NOMO-1 (cell line): Measurements from ENCODE around the gene FBXW10.
"Not testable (repeated sequence)": the region's sequence is repeated elsewhere in the genome, so short reads cannot be mapped to it uniquely, and the experiment has no call there.

Source experiments
- DNase-seq, 2 experiments: peaks; one replicate each; lab custom pipeline; 2025; ENCODE audit not compliant: unreplicated experiment in 2 of 2; lab: John Stamatoyannopoulos, UW

Gene FBXW10

DNA sequence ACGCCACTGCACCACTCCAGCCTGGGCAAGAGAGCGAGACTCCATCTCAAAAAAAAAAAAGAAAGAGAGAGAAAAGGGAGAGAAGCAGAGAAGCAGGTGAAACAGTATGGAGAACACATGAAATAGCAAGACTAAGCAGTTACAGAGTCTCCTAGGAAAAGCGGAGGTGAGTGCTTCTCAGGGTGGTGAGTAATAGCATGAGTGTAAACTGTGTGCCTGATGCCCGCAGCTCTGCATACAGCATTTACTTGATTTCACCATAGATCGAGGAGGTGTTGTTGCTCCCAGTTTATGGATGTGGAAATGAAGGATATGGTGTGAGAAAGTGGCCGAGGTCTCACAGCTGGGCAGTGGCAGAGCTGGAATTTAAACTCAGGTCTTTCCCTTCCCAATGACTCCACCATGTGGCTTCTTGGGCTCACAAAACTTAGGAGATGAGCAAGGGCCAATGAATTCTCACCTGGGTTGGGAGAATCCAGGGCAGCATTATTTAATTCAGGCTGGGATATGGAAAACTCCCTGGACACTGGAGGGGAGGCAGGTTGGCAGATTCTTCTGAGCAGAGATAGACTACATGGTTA lies 10.1 kb downstream of the FBXW10 start:
- DNase-seq, result not testable (repeated sequence)

GRCh38 chr17:18755969-18756368 lies 12.1 kb downstream of the FBXW10 start:
- not testable (repeated sequence) for DNase-seq

DNA sequence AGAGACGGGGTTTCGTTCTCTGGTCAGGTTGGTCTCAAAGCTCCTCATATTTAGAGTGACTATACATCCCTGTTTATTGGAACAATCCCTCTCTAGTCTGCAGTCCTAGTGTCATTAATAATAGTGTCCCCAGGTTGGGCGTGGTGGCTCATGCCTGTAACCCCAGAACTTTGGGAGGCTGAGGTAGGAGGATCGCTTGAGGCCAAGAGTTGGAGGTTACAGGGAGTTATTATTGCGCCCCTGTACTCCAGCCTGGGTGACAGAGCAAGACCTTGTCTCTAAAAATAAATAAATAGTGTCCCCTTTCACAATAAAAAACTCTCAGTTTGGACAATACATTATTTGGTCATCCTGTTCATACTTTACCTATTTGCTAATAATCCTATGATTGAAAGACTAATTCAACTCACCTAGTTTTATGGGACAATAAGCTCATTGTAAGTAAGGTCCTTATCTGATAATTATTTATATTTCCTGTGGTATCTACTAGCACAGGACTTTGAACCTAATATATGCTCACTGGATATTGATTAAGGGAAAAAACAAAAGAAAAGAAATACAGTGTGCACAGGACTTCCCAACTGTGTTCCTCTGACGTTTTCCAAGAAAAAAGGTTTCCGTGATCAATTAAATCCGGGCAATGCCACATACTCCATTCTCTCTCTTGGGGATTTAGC lies 13.7 kb downstream of the FBXW10 start:
- DNase-seq, result not testable (repeated sequence)

DNA sequence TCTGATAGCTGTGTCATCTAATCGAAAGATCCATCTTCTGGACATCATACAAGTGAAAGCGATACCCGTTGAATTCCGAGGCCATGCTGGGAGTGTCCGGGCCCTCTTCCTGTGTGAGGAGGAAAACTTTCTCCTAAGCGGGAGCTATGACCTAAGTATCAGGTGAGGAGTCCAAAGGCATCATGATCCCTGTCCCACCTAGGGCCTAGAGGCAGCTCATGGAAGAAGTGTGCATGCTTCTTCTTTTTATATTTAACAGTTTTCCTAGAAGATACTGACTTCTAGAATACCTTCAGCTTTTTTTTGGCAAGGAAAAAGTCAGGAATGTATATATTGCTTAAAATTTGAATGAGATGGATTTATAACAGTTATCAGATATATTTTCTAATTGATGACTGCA lies 14.5 kb downstream of the FBXW10 start:
- not testable (repeated sequence) for DNase-seq

- DNase-seq, result not testable (repeated sequence)
Observed at GRCh38 chr17:18760221-18760620, 16.4 kb downstream of the FBXW10 start.

- DNase-seq, result not testable (repeated sequence)
Observed at GRCh38 chr17:18770572-18770971, 26.7 kb downstream of the FBXW10 start.

DNA sequence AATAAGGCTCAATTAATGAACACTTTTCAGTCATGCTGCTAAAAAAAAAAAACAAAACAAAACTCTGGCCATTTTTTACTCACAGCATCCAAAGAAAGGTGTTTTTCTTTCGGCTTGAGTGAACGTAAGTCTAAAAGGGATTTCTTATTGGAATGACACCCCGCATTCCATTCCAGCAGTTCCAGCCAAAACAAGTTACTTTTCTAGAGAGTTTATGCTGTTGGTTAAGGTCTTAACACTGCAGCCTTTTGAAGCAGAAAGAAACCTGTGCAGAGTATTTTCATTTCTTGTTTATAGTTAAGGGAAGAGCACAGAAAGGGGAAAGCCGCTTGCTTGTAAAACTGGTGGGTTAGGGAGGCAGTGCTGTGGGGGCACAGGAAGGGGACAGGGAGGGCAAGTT lies 27.2 kb downstream of the FBXW10 start:
- not testable (repeated sequence) for DNase-seq

DNA sequence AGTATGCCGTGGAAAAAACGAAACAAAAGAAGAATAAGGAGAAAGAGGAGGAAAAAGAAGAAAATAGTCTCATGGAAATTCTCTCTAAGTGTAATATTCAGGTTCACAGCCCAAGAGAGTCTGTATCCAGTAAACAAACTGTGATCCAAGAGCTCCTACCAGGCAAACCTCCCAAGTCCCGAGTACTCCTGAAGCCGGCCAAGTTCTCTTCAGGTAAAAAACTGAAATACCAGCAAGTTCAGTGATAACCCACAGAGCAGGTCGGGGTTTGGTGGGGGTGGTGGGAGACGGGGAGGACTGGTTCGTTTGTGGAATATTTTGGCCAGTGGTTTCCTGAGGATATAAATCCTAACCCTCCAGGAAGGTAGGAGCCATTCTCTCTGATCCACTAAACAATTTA lies 28.6 kb downstream of the FBXW10 start:
- DNase-seq, result no peak

GRCh38 chr17:18780991-18781718 lies 37.3 kb downstream of the FBXW10 start, which contains the start of gene TVP23B:
Gene TVP23B, plus strand, starts transcription at chr17:18781183. Its CDS starts 111 bp downstream, at chr17:18781294.
- peak; percentile 92 to 93 for DNase-seq

DNA sequence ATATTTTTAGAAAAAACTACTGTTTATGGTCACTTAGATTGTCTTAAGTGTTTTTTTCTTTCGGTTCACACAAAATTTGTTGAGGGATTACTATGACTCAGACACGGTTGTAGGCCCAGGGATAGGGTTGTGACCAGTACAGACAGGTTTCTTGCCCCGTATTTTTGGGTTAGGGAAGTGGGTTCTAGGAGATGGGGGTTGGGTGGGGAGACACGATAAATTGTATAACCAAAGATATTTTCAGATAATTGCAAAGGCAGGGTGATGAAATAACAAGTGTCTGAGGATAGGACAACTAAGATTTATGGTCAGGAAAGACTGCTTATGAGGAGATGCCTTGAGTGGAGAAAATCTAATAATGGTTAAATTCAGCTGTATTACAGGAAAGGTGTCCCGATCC lies 38.0 kb downstream of the FBXW10 start:
- peak; percentile 11 to 24 for DNase-seq

- DNase-seq, result not testable (repeated sequence)
Observed at GRCh38 chr17:18785933-18786332, 42.1 kb downstream of the FBXW10 start.

DNA sequence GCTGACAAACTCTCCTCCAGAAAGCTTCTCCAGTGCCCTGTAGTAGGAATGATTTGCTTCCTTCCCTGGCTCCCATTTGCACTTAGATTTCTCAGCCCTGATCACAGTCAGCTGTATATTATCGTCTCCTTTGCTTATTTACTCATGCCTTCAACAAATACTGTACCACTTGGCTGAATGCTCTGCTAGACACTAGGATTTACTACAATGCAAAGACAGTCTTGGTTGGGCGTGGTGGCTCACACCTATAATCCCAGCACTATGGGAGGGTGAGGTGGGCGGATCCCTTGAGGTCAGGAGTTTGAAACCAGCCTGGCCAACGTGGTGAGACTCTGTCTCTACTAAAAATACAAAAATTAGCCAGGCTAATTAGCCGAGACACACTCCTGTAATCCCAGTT lies 43.0 kb downstream of the FBXW10 start:
- not testable (repeated sequence) for DNase-seq

DNA sequence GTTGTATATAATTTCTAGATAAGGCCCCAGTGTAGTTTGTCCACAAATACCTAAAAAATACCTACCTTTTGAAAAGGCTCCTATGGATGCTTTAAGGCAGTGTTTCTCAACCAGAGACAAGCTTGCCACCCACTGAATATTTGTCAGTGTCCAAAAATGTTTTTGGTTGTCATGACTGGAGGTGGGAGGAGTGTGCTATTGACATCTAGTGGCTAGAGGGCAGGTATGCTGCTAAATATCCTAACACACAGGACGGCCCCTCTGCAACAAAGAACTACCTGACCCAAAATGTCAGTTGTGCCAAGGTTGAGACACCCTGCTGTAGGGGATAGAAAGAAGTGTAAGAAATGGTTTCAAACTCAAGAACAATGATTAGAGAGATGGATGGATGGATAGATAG lies 47.5 kb downstream of the FBXW10 start:
- DNase-seq, result not testable (repeated sequence)

- not testable (repeated sequence) for DNase-seq
Observed at GRCh38 chr17:18794841-18795240, 51.0 kb downstream of the FBXW10 start.

GRCh38 chr17:18796887-18797286 lies 53.0 kb downstream of the FBXW10 start:
- DNase-seq, result not testable (repeated sequence)

- not testable (repeated sequence) for DNase-seq
Observed at GRCh38 chr17:18803458-18804245, 59.8 kb downstream of the FBXW10 start.

GRCh38 chr17:18815924-18816323 lies 72.1 kb downstream of the FBXW10 start:
- DNase-seq, result not testable (repeated sequence)

DNA sequence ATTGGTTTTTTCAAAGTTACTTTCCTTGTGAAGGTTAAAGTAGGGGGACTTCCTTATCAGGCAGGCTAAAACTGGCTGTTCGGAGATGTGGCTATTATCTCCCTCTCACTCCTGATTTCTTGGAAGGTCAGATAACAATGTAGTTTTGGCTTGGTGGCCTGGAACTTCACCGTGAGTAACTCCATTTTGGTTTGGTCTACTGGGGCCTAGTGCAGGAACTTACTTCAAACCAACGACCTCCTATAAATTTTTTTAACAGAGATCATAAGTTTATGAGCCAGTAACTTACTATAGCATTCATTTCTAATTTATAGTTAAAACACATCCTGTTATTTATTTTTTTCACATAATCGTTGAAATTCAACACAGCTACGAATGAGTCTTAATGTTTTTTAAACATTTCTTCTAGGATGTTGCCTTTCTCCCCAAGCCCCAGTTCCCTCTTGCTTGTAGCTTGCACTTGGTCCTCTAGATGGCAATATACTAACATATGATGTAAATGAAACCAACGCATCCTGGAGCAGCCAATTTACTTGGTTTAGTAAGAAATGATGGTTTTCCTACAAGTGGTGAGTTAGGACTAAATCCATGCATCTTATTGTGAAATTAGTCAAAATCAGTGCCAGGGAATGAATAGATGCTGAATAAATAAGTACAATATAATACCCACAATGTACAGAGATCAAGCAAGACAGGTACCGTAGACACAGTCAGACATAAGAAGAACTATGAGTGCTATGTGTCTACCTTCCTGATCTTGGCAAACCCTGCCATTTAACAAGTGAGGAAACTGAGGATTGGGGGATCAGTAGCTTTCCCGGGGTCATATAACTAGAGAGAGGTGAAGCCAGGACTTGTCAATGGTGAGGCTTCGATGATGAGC lies 72.9 kb downstream of the FBXW10 start:
- peak; percentile 32 to 71 for DNase-seq

- DNase-seq, result not testable (repeated sequence)
Observed at GRCh38 chr17:18821430-18821829, 77.6 kb downstream of the FBXW10 start.

DNA sequence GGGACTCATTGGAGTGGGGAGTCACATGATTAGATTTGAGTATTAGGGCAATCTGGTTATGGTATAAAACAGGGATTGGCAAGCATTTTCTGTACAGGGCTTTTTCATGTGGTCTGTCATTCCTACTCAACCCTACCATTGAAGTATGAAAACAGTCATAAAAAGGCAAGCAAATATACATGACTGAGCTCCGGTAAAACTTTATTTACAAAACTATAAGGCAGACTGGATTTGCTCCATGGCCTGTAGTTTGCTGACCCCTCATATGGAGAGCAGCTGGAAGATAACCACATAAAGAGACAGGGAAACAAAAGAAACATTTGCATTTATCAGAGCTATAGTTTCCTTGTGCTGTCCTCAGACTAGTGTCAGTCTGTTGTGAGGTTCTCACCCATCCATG lies 83.8 kb downstream of the FBXW10 start:
- DNase-seq, result not testable (repeated sequence)
